AG09309 (cell line): ENCODE measurements around the gene SPP1.
"Not testable (repeated sequence)": the region's sequence is repeated elsewhere in the genome, so short reads cannot be mapped to it uniquely, and the experiment has no call there.

Experiments
- DNase-seq: peaks from one replicate; pipeline ENCODE4 v3.0.0-alpha.2; 2010; ENCODE audit warnings: low read depth
- H3K4me3 ChIP-seq: 2 replicates; pipeline ENCODE4 v1.5.1; 2011; ENCODE audit warnings: mild to moderate bottlenecking, low read depth, low read length, moderate library complexity; ENCODE audit not compliant: control insufficient read depth
- TF ChIP-seq, protein P1 (sequence below): IDR thresholded peaks from 2 replicates; pipeline ENCODE4 v1.5.1; 2011; ENCODE audit warnings: mild to moderate bottlenecking, low read depth, low read length, inconsistent platforms; ENCODE audit not compliant: insufficient read depth, control insufficient read depth; ENCODE audit errors: missing control alignments

SPP1 gene

DNA sequence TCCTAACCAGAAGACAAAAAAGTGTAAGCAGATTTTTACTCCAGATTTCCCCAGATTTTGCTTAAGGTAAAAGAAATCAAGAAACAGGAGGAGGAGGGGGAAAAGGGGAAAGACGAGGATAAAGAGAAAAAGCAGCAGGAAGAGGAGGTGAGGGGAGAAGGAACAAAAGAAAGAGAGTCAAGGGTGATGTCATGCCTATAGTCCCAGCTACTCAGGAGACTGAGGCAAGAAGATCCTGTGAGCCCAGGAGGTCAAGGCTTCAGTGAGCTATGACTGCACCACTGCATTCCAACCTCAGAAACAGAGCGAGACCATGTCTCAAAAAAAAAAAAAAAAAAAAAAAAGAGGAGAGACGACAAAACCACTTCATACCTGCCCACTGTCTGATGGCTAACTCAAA, 19.9 kb downstream of the SPP1 start:
- TF ChIP-seq, protein P1, sequence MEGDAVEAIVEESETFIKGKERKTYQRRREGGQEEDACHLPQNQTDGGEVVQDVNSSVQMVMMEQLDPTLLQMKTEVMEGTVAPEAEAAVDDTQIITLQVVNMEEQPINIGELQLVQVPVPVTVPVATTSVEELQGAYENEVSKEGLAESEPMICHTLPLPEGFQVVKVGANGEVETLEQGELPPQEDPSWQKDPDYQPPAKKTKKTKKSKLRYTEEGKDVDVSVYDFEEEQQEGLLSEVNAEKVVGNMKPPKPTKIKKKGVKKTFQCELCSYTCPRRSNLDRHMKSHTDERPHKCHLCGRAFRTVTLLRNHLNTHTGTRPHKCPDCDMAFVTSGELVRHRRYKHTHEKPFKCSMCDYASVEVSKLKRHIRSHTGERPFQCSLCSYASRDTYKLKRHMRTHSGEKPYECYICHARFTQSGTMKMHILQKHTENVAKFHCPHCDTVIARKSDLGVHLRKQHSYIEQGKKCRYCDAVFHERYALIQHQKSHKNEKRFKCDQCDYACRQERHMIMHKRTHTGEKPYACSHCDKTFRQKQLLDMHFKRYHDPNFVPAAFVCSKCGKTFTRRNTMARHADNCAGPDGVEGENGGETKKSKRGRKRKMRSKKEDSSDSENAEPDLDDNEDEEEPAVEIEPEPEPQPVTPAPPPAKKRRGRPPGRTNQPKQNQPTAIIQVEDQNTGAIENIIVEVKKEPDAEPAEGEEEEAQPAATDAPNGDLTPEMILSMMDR, result no peak
- no peak overlapping the region for H3K4me3 ChIP-seq
- DNase-seq, result no peak

DNA sequence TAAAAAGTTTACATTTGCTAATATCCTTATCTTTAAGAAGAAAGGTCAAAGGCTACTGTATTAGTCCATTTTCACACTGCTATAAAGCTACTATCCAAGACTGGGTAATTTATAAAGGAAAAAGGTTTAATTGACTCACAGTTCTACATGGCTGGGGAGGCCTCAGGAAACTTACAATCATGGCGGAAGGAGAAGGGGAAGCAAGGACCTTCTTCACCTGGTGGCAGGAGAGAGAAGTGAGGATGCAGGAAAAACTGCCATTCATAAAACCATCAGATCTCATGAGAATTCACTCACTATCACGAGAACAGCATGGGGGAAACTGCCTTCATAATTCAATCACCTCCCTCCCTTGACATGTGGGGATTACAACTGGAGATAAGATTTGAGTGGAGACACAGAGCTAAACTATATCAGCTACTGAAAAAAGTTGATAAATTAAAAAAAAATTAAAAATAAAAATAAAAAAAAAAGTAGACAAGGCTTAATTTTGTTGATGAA, 23.7 kb downstream of the SPP1 start:
- DNase-seq, result not testable (repeated sequence)

DNA sequence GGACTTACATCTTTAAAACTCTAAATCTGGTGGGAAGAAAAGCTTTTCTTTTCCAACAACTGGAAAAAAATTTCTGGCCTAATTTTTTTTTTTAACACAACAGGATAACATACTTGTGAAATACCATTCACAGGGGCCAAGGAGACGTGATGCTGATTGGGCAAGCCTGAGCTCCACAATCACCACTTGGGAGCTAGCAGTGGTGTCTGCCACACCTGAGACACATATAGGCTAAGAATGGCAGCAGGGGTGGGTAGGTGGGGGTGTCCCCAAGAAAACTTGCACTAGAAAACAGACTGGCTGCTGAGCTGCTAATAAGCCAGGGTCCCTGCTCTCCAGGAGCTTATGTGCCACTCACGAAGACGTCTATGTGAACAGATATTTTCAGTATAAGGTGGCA, 26.4 kb downstream of the SPP1 start:
- TF ChIP-seq, protein P1, result no peak
- DNase-seq, result no peak
- no peak overlapping the region for H3K4me3 ChIP-seq

More for the DNA sequence above, 23.7 kb downstream of the SPP1 start:
- H3K4me3 ChIP-seq, result not testable (repeated sequence)

DNA sequence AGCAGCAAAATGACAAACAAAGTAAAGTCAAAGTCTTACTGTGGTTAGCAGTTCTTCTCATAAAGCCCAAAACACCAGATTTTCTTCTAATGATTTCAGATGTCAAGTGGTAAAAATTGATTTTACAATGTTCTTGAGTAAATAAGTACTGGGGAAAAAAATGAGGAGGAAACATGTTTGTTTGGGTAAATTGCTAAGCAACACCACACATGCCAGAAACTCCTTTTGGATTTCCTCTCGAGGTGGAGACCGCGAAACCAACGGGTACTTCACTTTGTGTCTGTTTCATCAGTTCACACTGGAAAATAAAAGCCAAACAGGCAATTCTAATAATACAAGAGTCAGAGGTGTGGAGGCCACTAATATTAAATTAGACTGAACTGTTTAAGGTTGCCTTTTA, 27.3 kb downstream of the SPP1 start:
- DNase-seq, result no peak
- no peak overlapping the region for H3K4me3 ChIP-seq
- TF ChIP-seq, protein P1, result no peak

DNA sequence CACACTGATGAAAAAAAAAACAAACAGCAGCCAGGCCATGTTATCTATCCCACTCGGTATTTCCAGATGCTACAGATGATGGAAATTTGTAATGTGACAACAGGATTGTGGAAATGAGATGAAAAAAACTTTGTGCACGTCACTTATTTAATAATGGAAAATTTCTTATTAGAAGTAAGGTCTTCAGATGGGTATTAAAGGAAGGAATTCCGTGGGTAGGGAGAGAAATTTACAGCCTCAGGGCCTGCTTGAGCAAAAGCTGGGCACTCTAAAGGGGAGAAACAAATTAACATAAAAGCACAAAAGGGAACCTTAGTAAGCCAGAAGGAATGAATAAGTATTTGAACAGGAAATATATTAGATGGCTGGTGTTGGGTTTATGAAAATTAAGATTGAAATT, 27.7 kb downstream of the SPP1 start:
- H3K4me3 ChIP-seq, result no peak overlapping the region
- no peak for DNase-seq
- TF ChIP-seq, protein P1, result no peak

DNA sequence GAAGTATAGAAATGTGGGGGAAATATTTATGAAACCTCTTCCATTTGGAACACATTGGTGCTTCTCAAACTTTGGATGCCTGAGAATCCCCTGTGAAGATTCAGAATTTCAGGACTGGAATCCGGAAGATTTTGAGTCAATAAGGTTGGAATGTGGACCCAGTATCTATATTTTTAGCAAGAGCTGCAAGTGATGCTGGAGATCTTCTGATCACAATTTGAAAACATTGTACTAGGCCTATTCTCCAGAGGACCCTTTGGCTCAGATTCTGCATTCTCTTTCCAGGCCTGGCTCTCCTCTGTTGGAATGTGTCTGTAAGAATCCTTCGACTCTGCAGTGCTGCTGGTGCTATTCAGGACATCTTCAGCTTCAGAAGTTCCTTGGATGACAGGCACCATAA, 29.6 kb downstream of the SPP1 start:
- no peak overlapping the region for H3K4me3 ChIP-seq
- DNase-seq, result no peak
- TF ChIP-seq, protein P1, result no peak

DNA sequence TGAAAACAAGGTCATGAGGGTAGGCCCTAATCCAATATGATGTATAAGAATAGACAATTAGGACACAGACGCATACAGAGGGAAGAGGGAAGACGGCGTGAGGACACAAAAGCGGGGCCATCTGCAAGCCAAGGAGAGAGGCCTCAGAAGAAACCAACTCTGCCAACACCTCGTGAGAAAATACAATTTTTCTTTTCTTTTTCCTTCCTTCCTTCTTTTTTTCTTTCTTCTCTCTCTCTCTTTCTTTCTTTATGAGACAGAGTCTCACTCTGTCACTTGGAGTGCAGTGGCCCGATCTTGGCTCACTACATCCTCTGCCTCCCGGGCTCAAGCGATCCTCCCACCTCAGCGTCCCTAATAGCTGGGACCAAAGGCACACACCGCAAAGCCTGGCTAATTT, 30.4 kb downstream of the SPP1 start:
- TF ChIP-seq, protein P1, result no peak
- no peak for DNase-seq
- H3K4me3 ChIP-seq, result no peak overlapping the region

DNA sequence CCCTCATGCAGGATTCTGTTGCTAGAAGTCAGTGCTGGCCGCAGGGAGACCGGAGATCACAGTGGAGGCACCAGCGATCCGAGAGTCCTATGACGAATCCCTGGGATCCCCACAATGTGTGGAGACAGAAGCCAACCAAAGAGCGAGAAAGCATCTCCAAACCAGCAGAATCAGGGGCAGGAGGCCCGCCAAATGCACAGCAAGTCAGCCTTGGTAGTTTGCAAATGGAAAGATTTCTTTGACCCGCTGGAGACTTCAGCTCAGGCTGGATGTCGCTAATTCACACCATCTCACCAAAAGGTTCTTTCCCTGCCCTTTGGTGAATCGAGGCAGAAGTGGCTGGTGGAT, 31.4 kb downstream of the SPP1 start:
- H3K4me3 ChIP-seq, result peak overlapping the region; percentile 65
- TF ChIP-seq, protein P1, result no peak
- no peak for DNase-seq
